HG02973 (cell line): ENCODE results near the gene CAPN5.

ENCODE experiments used
- ATAC-seq: cut with Tn5 transposase; IDR thresholded peaks from one replicate; pipeline ENCODE4 v1.9.1; 2021; ENCODE audit warnings: moderate library complexity; ENCODE audit not compliant: unreplicated experiment

CAPN5 gene

DNA sequence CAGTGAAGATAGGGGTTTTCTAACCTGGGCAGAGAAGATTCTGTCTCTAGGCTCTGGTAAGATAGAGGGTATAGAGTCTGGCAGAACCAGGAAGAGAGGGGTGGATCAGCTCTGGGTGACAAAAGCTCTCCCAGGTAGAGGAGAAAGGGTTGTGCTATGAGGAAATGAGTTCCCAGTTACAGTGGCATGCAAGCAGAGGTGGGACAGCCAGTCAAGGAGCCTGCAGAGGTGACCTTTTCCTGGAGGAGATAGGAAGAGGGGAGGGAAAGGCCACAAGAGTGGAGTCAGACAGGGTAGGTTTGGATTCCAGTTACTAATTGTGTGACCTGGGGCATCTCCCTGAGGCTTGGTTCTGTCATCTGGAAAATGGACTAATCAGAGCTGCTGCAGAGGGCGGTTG, 3.4 kb upstream of the CAPN5 start:
- ATAC-seq: no peak

- ATAC-seq: no peak
These were observed 2.9 kb upstream of the CAPN5 start for GRCh38 chr11:77063861-77064260.

GRCh38 chr11:77064648-77065217, 2.0 kb upstream of the CAPN5 start:
- ATAC-seq: no peak

GRCh38 chr11:77065878-77066228, 918 bp upstream of the CAPN5 start:
- ATAC-seq: no peak

GRCh38 chr11:77067861-77068443, 1.2 kb downstream of the CAPN5 start:
- ATAC-seq: no peak

DNA sequence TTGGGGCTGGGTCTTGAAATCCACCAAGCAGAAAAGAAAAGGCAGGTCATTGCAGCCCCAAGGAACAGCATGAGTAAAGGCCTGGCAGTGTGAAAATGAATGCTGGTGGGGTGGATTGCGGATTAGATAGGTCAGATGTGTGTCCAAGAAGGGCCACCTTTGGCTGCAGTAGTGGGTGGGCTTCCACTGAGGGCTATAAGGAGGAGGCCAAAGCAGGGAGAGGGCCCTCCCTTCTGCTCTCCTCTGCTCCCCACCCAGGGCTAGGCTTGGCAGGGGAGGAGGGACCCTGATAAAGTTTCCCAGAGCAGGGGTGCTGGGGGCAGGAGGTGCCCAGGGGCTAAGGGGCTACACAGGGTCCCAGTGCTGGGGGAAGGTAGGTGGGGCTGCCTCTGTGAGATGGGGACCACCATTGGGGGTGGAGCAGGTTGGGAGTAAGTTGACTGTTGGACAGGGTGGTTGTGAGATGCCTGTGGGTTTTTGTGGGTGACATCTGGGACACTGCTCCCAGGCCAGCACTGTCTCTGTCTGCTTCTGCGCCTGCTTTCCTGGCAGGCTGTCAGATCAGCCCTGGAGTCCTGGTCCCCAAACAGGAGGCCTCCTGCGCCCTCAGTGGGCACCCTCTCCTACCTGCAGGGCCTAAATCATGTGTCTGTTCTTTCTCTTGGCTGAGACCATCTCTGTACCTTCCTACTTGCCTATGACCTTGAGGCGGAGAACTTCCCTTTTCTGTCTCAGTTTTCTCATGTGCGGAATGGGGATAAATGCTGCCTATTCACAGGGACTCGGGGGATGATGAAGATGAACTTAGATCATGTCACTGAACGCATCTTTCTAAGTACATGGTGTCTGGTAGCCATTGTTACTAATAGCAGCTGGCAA, 1.9 kb downstream of the CAPN5 start:
- no peak for ATAC-seq

GRCh38 chr11:77069336-77069968, 2.7 kb downstream of the CAPN5 start:
- no peak for ATAC-seq

- no peak for ATAC-seq
These were observed 3.3 kb downstream of the CAPN5 start for GRCh38 chr11:77069969-77070582.

- no peak for ATAC-seq
These were observed 4.3 kb downstream of the CAPN5 start for GRCh38 chr11:77071077-77071476.

- ATAC-seq: no peak
These were observed 5.2 kb downstream of the CAPN5 start for GRCh38 chr11:77071671-77072605.

DNA sequence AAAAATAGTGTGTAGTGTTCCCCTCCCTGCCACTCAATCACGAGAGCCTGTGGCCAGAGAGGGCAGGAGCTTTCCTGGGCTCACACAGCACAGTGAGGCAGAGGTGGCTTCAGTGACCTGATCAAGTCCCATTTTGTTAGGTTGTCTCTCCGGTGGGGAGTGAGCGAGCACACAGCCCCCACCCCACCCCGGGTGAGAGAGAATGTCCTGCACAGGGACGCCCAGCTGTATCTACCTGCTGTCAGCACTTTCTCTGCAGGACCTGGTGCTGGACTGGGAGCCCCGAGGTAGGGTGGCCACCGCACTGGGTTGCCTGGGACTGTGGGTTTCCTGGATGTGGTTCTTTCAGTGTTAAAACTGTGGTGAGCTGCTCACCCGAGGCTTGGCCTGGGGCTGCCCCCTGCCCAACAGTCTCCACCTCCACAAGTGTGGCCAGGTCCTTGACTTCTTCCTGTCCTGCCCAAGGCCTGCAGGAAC, 6.1 kb downstream of the CAPN5 start:
- no peak for ATAC-seq

- ATAC-seq: no peak
These were observed 6.7 kb downstream of the CAPN5 start for GRCh38 chr11:77073328-77074001.

- no peak for ATAC-seq
These were observed 7.4 kb downstream of the CAPN5 start for GRCh38 chr11:77074205-77074604.

GRCh38 chr11:77074626-77075221, 8.0 kb downstream of the CAPN5 start:
- no peak for ATAC-seq

DNA sequence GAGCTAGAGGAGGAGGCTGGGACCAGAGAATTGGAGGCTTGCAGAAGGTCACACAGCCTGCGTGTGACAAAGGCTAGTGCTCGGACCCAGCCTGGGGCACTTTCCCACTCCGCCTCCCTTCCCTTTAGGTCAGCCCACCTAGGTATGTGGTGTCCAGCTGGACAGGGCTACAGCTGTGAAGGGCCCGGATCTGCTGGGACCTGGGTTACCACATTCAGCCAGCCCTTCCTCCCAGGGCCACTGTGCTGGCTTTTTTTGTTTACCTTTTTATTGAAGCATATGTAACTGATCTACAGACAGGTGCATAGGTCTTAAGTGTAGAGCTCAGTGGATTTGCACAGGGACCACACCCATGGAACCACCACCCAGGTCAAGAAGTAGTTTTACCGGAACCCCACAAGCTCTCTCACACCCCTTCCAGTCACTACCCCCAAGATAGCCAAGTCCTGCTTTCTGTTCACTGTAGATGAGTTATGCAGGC, 8.7 kb downstream of the CAPN5 start:
- no peak for ATAC-seq

GRCh38 chr11:77079666-77080065, 12.9 kb downstream of the CAPN5 start:
- ATAC-seq: no peak

DNA sequence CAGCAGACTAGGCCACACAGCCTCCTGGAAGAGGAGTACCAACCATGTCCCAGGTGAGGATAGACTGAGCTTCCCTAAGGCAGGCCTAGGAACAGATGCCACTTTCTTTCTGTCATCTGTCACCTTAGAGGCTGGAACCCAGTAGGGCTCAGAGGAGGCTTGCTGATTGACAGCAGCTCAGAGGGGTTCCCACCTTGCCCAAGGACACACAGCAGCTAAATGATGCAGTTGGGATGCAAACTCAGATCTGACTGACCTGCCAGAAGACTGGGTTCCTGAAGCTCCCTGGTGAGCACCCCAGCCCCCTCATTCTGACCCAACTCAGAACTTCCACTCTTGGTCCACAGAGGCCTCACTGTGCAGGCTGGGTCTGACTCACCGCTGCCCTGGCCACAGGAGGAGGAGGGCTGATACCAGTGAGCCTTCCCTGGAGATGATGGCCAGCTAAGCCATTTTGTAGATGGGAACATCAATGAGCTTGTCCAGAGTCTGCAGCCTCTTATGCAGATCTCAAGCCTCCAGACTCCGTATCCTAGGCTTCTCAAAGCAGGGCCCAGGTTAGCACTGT, 14.0 kb downstream of the CAPN5 start:
- ATAC-seq: no peak

- no peak for ATAC-seq
These were observed 14.6 kb downstream of the CAPN5 start for GRCh38 chr11:77081381-77081851.
